Natural killer cell (primary cell): Measurements from ENCODE around the gene NFX1. TPM values are rescaled to one million over a fixed set of nuclear protein-coding genes. Genes with fewer than 3 reads are reported as not detected.

Source experiments
- ATAC-seq, 3 donors: fragments of 150-1000 bp in 2 of 3; fragments of 200-7000 bp in 1 of 3; cut with Tn5 transposase; 1 replicate in 1 of 3; 2 replicates in 2 of 3; pipeline ENCODE4 v1.10.0; 2021; ENCODE audit warnings: mild to moderate bottlenecking in 2 of 3, moderate library complexity in 2 of 3
- DNase-seq, 2 donors: peaks; one replicate each; pipeline versions ENCODE4 v3.0.0 to v3.0.0-alpha.2; 2013 to 2021; ENCODE audit warnings: mixed read lengths in 1 of 2
- H3K27ac ChIP-seq: one replicate; pipeline ENCODE4 v1.5.1; 2013; ENCODE audit warnings: mild to moderate bottlenecking, low read length
- H3K27me3 ChIP-seq: one replicate; pipeline ENCODE4 v1.6.1; 2013; ENCODE audit warnings: low read length; ENCODE audit not compliant: control insufficient read depth, insufficient read depth
- H3K36me3 ChIP-seq: one replicate; pipeline ENCODE4 v1.6.1; 2013; ENCODE audit warnings: low read length; ENCODE audit not compliant: control insufficient read depth, insufficient read depth
- H3K4me1 ChIP-seq: one replicate; pipeline ENCODE4 v1.6.1; 2013; ENCODE audit warnings: low read length; ENCODE audit not compliant: control insufficient read depth, insufficient read depth
- H3K4me3 ChIP-seq: one replicate; pipeline ENCODE4 v1.5.1; 2013; ENCODE audit warnings: low read length
- H3K9me3 ChIP-seq: one replicate; pipeline ENCODE4 v1.6.1; 2013; ENCODE audit warnings: low read length; ENCODE audit not compliant: control insufficient read depth, insufficient read depth
- H3K27ac Mint-ChIP-seq, 2 donors: one replicate each; pipeline ENCODE4 v1.8.0; 2022; ENCODE audit warnings: mild to moderate bottlenecking in 2 of 2, mixed read lengths in 2 of 2, moderate library complexity in 1 of 2
- H3K27me3 Mint-ChIP-seq, 2 donors: one replicate each; pipeline ENCODE4 v1.8.0; 2022; ENCODE audit warnings: low read depth in 2 of 2, mixed read lengths in 2 of 2
- H3K36me3 Mint-ChIP-seq: one replicate; pipeline ENCODE4 v1.8.0; 2022; ENCODE audit warnings: mixed read lengths
- H3K4me1 Mint-ChIP-seq, 2 donors: one replicate each; pipeline ENCODE4 v1.8.0; 2022; ENCODE audit warnings: mixed read lengths in 2 of 2
- H3K4me3 Mint-ChIP-seq: one replicate; pipeline ENCODE4 v1.8.0; 2022; ENCODE audit warnings: mild to moderate bottlenecking, moderate library complexity, mixed read lengths
- H3K9me3 Mint-ChIP-seq, 2 donors: one replicate each; pipeline ENCODE4 v1.8.0; 2022; ENCODE audit warnings: mixed read lengths in 2 of 2
- CTCF ChIP-seq: fragments of 200-600 bp; IDR thresholded peaks from one replicate; pipeline ENCODE4 v1.8.0; 2022; ENCODE audit warnings: antibody characterized with exemption
- WGBS: methylation state at CpG from one replicate; pipeline ENCODE4 v1.1.7; 2013; ENCODE audit warnings: missing lambda C conversion rate; ENCODE audit not compliant: insufficient coverage; 5-methylcytosine and 5-hydroxymethylcytosine counted together
- intact Hi-C: fragments of 100-400 bp; cut with micrococcal nuclease; formaldehyde crosslinking; loops from one replicate; pipeline ENCODE4 v1.14.2; 2022
- total RNA-seq, 4 donors: library from RNA; stranded (reverse); fragments of 120-200 nt in 1 of 4; gene quantifications; one replicate each; pipeline versions ENCODE4 v1.2.3 to v1.2.4, GENCODE V29; 2013 to 2022

The NFX1 gene
- total RNA-seq, 3 donors from 2014 or later (not counting 1 experiment from before 2014, with no cell fraction given) = 33.0 to 38.8 (median 38.5) TPM

GRCh38 chr9:33248606-33249005 is 41.7 kb upstream of the NFX1 start:
- no peak for ATAC-seq
- H3K27ac ChIP-seq = no peak overlapping the region
- peaks cover 8% of the 10 kb centered on the region for H3K36me3 Mint-ChIP-seq
- DNase-seq = no peak
- H3K27me3 ChIP-seq = no peaks in the 10 kb centered on the region
- no peak overlapping the region for H3K4me3 Mint-ChIP-seq
- H3K9me3 Mint-ChIP-seq = no peaks in the 10 kb centered on the region
- no peak overlapping the region for H3K4me3 ChIP-seq
- peaks cover 25% of the 10 kb centered on the region for H3K36me3 ChIP-seq
- WGBS = 85% methylated on average over 3 of the region's 3 CpGs
- H3K4me1 ChIP-seq = peaks cover 4% of the 10 kb centered on the region
- no peak for TF ChIP-seq CTCF
- H3K27me3 Mint-ChIP-seq = no peaks in the 10 kb centered on the region
- no peak overlapping the region for H3K27ac Mint-ChIP-seq
- no peaks in the 10 kb centered on the region for H3K4me1 Mint-ChIP-seq
- H3K9me3 ChIP-seq = no peaks in the 10 kb centered on the region
- intact Hi-C loops = no loop called here

GRCh38 chr9:33249087-33249658 is 41.1 kb upstream of the NFX1 start:
- Mint-ChIP-seq H3K36me3 (peaks cover 8% of the 10 kb centered on the region), H3K27me3 (no peaks in the 10 kb centered on the region), H3K4me3 (no peak overlapping the region), H3K4me1 (no peaks in the 10 kb centered on the region), H3K9me3 (no peaks in the 10 kb centered on the region), H3K27ac (no peak overlapping the region)
- intact Hi-C loops = no loop called here
- Histone ChIP-seq H3K36me3 (peaks cover 30% of the 10 kb centered on the region), H3K27ac (no peak overlapping the region), H3K27me3 (no peaks in the 10 kb centered on the region), H3K9me3 (no peaks in the 10 kb centered on the region), H3K4me1 (peaks cover 4% of the 10 kb centered on the region), H3K4me3 (no peak overlapping the region)
- TF ChIP-seq CTCF = no peak
- DNase-seq (no peak), ATAC-seq (no peak)
- WGBS = 74% methylated on average over 6 of the region's 6 CpGs

GRCh38 chr9:33249983-33250382 is 40.3 kb upstream of the NFX1 start:
- ATAC-seq = no peak
- H3K36me3 ChIP-seq = peaks cover 38% of the 10 kb centered on the region
- no peak for DNase-seq
- H3K27me3 ChIP-seq = no peaks in the 10 kb centered on the region
- no peaks in the 10 kb centered on the region for H3K4me1 Mint-ChIP-seq
- H3K27me3 Mint-ChIP-seq = no peaks in the 10 kb centered on the region
- 89% methylated on average over 1 of the region's 2 CpGs for WGBS
- intact Hi-C loops = no loop called here
- H3K4me1 ChIP-seq = peaks cover 4% of the 10 kb centered on the region
- H3K27ac Mint-ChIP-seq = no peak overlapping the region
- no peak for TF ChIP-seq CTCF
- H3K9me3 Mint-ChIP-seq = no peaks in the 10 kb centered on the region
- no peak overlapping the region for H3K4me3 Mint-ChIP-seq
- no peak overlapping the region for H3K27ac ChIP-seq
- no peak overlapping the region for H3K4me3 ChIP-seq
- H3K36me3 Mint-ChIP-seq = peaks cover 8% of the 10 kb centered on the region
- no peaks in the 10 kb centered on the region for H3K9me3 ChIP-seq

GRCh38 chr9:33250458-33250995 is 39.8 kb upstream of the NFX1 start:
- no peak overlapping the region for H3K27ac ChIP-seq
- intact Hi-C loops = no loop called here
- Mint-ChIP-seq H3K27ac (no peak overlapping the region), H3K4me1 (no peaks in the 10 kb centered on the region), H3K9me3 (no peaks in the 10 kb centered on the region), H3K4me3 (no peak overlapping the region), H3K36me3 (peaks cover 8% of the 10 kb centered on the region), H3K27me3 (no peaks in the 10 kb centered on the region)
- H3K9me3 ChIP-seq = no peaks in the 10 kb centered on the region
- H3K4me3 ChIP-seq = no peak overlapping the region
- 94% methylated on average over 1 of the region's 1 CpG for WGBS
- H3K27me3 ChIP-seq = no peaks in the 10 kb centered on the region
- TF ChIP-seq CTCF = no peak
- H3K36me3 ChIP-seq = peaks cover 43% of the 10 kb centered on the region
- no peak for DNase-seq
- H3K4me1 ChIP-seq = peaks cover 4% of the 10 kb centered on the region
- no peak for ATAC-seq
